HepG2 (cell line): ENCODE results near the gene CPSF4. TPM values are rescaled to one million over a fixed set of nuclear protein-coding genes. Genes with fewer than 3 reads are reported as not detected.

Experiments
- BRD4 ChIP-seq: sonication (generic); formaldehyde crosslinking; IDR thresholded peaks from 2 replicates; pipeline ENCODE4 v1.4.0; 2020; ENCODE audit warnings: missing genetic modification reagents
- FOXA1 ChIP-seq, 2 experiments: fragments of 450-650 bp in 1 of 2; sonication (generic) in 1 of 2; formaldehyde crosslinking in 1 of 2; IDR thresholded peaks; 2 replicates each; pipeline versions ENCODE4 v1.4.0 to v1.6.1; 2016 to 2020; ENCODE audit warnings: missing genetic modification reagents in 1 of 2
- GABPA ChIP-seq, 2 experiments: IDR thresholded peaks; 2 replicates each; pipeline ENCODE4 v1.6.1; 2011 to 2016; ENCODE audit warnings: low read depth in 2 of 2, low read length in 1 of 2, missing biosample characterization in 1 of 2, missing genetic modification characterization in 1 of 2
- HNRNPL ChIP-seq: fragments of 200-400 bp; formaldehyde crosslinking; IDR thresholded peaks from 2 replicates; pipeline ENCODE4 v1.6.1; 2017; ENCODE audit warnings: mild to moderate bottlenecking, low read depth, low read length
- MAF1 ChIP-seq: sonication (generic); formaldehyde crosslinking; IDR thresholded peaks from 2 replicates; pipeline ENCODE4 v1.5.0; 2020; ENCODE audit warnings: missing genetic modification reagents, borderline replicate concordance
- RARG ChIP-seq: sonication (generic); formaldehyde crosslinking; IDR thresholded peaks from 2 replicates; pipeline ENCODE4 v1.4.0; 2020; ENCODE audit warnings: low read depth, mild to moderate bottlenecking, missing genetic modification reagents
- REPIN1 ChIP-seq: sonication (generic); formaldehyde crosslinking; IDR thresholded peaks from 2 replicates; pipeline ENCODE4 v1.8.0; 2022; ENCODE audit warnings: missing genetic modification reagents, low read depth, mild to moderate bottlenecking, borderline replicate concordance
- TAF1 ChIP-seq: sonication (generic); formaldehyde crosslinking; IDR thresholded peaks from 2 replicates; pipeline ENCODE4 v1.4.0; 2020; ENCODE audit warnings: missing genetic modification reagents
- TEAD3 ChIP-seq: optimal IDR thresholded peaks from 2 replicates; pipeline ENCODE3; 2016; ENCODE audit warnings: borderline replicate concordance
- ZBTB38 ChIP-seq: sonication (generic); formaldehyde crosslinking; IDR thresholded peaks from 2 replicates; pipeline ENCODE4 v1.5.1; 2020; ENCODE audit warnings: mild to moderate bottlenecking, missing genetic modification reagents
- ZNF790 ChIP-seq: sonication (generic); formaldehyde crosslinking; IDR thresholded peaks from 2 replicates; pipeline ENCODE4 v1.8.0; 2022; ENCODE audit warnings: missing genetic modification reagents, mild to moderate bottlenecking, borderline replicate concordance
- polyA plus RNA-seq, 8 experiments: library from polyadenylated mRNA; depleted of rRNA in 3 of 8; stranded (reverse) in 7 of 8; unstranded in 1 of 8; fragments of >200 nt; fragmentation: Illumina TruSeq in 4 of 8; extraction: Trizol in 4 of 8; gene quantifications; 2 replicates each; pipeline versions ENCODE4 v1.2.1 to v1.2.3, GENCODE V29; 2011 to 2016; ENCODE audit warnings: low read depth in 4 of 8, missing spikeins in 1 of 8, mixed read lengths in 1 of 8; ENCODE audit not compliant: insufficient read depth in 1 of 8
- total RNA-seq, 5 experiments: library from RNA; depleted of rRNA; stranded (reverse); fragments of >200 nt; fragmentation: Illumina TruSeq; extraction: Trizol; gene quantifications; 2 replicates each; pipeline ENCODE4 v1.2.3, GENCODE V29; 2016; ENCODE audit warnings: low read depth in 1 of 5
- TF ChIP-seq, protein P1 (sequence below): sonication (generic); formaldehyde crosslinking; IDR thresholded peaks from 2 replicates; pipeline ENCODE4 v1.4.0; 2020; ENCODE audit warnings: missing genetic modification reagents
- TF ChIP-seq, protein P2 (sequence below): sonication (generic); formaldehyde crosslinking; IDR thresholded peaks from 2 replicates; pipeline ENCODE4 v1.5.0; 2020; ENCODE audit warnings: missing genetic modification reagents, mild to moderate bottlenecking, borderline replicate concordance

Gene CPSF4
- total and polyA plus RNA-seq, 2 of the 13 experiments (the other 11 are each of a cell fraction or from before 2014, with no cell fraction given): 34.1 to 49.6 TPM

DNA sequence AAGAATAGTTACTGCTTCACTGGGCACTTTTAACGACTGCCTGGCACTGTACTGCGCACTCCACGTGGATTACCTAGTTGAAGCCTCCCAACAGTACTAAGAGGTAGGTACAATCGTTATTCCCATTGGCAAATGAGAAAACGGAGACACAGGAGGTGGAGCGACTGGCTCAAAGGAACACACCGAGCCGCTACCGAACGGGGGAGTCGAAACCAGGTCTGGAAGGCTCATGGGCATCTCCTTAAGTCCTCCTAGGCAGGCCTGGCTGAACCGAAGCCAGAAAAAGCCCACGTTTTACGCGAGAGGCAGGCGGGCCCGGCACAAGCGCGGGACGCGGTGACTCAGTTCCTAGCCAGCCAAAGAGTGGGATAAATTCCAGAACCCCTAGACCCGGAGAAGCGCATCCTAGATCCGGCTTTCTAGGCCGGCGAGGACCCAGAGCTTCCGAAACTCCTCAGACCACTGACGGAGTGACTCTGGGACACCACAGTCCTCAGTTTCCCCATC lies 30.8 kb upstream of the CPSF4 start (continued):
- TF ChIP-seq REPIN1 (CRISPR knock-in tag) (no peak), GABPA (IDR thresholded peaks at IDR 0.05; ENCODE audit: low read depth, low read length) (no peak), GABPA (CRISPR knock-in tag; IDR thresholded peaks at IDR 0.05; ENCODE audit: low read depth) (peak; percentile 44; the same call in 1 of the 2 replicates), TAF1 (CRISPR knock-in tag) (no peak), BRD4 (CRISPR knock-in tag) (no peak), TEAD3 (CRISPR knock-in tag) (no peak), HNRNPL (0 out of 2 replicates have a peak, but pooled peaks have one; percentile 3), MAF1 (no peak), RARG (0 out of 2 replicates have a peak, but pooled peaks have one; percentile 12), ZBTB38 (peak; percentile 7; the same call in 1 of the 2 replicates), ZNF790 (CRISPR knock-in tag) (no peak), FOXA1 (IDR thresholded peaks at IDR 0.05) (no peak), FOXA1 (CRISPR knock-in tag; IDR thresholded peaks at IDR 0.05) (no peak)
- TF ChIP-seq, protein P1, sequence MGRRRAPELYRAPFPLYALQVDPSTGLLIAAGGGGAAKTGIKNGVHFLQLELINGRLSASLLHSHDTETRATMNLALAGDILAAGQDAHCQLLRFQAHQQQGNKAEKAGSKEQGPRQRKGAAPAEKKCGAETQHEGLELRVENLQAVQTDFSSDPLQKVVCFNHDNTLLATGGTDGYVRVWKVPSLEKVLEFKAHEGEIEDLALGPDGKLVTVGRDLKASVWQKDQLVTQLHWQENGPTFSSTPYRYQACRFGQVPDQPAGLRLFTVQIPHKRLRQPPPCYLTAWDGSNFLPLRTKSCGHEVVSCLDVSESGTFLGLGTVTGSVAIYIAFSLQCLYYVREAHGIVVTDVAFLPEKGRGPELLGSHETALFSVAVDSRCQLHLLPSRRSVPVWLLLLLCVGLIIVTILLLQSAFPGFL (CRISPR knock-in tag): no peak
- TF ChIP-seq, protein P2, sequence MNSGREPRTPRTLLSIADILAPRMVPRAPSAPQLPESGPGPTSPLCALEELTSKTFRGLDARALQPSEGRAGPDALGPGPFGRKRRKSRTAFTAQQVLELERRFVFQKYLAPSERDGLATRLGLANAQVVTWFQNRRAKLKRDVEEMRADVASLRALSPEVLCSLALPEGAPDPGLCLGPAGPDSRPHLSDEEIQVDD (CRISPR knock-in tag): no peak
